ENCODE measurements around the gene DERL3. TPM values are rescaled to one million over a fixed set of nuclear protein-coding genes. Genes with fewer than 3 reads are reported as not detected.

DERL3 gene
- total RNA-seq, 1 donor from 2014 or later, result 0.68 TPM

- DNase-seq, result no peak
Measured at GRCh38 chr22:23831261-23831660, 7.5 kb downstream of the DERL3 start.

GRCh38 chr22:23829845-23830372, 8.9 kb downstream of the DERL3 start:
- no peak for DNase-seq

DNA sequence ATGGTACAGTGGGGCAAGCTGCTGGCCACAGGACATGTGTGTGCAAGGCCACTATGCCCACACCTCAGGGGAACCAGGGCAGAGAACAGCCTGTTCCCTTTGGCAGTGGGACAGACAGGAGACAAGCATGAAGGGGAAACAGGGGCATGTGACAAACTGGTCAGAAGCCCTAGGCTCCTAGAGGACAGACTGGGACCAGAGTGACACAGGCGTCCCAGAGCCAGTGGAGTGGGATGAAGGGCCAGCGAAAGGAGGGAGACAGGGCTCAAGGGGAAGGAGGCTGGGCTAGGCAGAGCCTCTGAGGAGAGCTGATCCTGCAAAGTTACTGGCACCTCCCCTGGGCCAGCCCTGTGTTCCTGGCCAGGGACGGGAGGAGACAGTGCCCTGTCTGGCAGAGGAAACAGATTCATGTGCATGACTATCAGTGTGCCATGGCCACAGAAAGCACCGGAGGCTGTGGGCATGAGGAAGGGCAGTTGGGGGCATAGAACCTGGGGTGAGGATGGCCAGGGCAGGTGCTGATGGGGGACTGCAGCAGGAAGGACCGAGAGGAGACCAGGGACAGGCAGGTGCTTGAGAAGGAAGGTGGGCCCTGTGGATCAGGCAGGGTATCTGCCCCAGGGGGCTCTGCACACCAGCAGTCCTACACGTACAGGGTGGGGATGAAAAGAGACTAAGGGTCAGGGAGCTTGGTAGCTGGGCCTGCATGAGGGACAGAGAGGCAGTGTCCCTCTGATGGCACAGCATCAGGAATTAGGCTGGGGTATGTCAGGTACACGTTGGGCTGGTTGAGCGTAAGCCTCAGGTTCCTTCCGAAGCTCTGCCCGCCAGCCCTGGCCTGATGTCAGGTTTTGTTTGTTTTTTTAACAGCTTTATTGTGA, 9.8 kb downstream of the DERL3 start:
- no peak for DNase-seq

DNA sequence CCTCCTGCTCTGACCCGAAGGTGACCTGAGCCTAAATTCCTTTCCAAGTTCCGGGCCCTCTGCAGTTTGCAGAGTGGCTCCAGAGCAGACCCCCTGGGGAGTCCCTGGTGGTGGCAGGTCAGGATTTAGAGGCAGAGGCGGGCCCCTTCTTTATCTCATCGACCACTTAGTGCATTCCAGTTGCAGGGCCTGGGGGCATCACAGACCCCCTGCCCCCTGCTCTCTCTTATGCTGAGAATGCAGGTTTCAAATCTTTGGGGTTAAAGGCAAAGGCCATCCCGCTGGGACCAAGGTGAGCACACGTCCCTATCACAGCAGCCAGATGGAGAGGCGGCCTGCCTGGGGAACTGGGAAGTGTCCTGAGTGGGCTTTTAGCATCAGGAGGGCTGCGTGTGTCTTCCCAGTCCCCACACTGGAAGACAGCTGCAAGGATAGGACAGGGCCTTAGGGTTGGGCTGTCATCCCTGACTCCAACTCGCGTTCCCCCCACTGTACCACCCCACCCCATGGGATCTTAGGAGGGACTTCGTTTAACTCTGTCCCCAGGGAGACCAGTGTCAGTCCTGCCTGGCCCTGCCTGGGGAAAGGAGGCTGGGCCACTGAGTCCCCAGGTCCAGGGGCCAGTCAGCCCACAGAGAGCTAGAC, 11.3 kb downstream of the DERL3 start:
- no peak for DNase-seq

GRCh38 chr22:23826510-23827350, 12.1 kb downstream of the DERL3 start:
- no peak for DNase-seq

- no peak for DNase-seq
Measured at GRCh38 chr22:23825246-23825905, 13.4 kb downstream of the DERL3 start.

GRCh38 chr22:23824476-23825245, 14.1 kb downstream of the DERL3 start:
- DNase-seq, result no peak

DNA sequence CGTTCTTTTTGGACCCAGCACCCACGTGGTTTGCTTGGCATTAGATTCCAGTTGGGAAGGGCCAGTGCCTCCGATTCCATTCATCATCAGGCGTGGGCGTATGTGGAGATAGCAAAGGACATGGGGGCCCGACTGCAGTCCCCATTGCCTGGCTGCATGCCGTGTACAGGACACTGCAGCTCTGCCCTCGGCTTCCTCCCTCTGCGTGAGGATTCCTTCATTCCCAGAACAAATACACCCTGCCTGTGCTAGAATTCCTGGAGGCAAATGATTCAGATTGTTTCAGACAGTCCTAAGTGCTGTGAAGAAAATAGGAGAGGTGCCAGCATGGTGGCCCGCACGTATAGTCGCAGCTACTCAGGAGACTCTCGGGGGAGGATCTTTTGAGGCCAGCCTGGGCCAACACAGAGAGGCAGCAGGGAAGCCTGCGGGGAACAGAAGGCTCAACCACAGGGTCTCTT, 15.4 kb downstream of the DERL3 start:
- no peak for DNase-seq

DNA sequence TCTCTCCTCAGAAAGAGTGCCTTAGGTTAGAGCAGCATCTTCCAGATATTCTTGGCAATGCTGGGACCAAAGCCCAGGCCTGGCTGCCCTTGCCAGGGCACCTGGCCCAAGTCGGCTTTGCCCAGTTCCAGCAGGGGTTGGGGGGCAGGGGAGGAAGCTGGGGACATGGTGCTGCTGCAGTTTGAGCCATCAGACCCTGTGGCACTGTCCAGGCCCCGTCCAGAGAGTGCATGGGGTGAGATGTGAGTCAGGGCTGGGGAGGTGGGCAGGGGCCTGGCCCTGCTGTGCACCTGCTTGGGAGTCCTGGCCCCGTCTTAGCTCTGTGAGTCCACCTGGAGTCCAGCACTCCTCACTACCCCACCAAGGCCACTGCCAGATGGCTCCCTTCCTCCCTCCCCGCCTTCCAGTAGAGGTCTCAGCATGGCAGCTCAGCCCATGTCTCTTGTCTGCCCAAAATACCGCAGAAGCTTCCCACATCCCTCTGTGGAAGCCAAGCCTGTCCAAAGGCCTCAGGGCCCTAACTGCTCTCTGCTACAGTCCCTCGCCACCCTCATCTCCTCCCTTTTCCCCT, 16.6 kb downstream of the DERL3 start:
- no peak for DNase-seq

DNA sequence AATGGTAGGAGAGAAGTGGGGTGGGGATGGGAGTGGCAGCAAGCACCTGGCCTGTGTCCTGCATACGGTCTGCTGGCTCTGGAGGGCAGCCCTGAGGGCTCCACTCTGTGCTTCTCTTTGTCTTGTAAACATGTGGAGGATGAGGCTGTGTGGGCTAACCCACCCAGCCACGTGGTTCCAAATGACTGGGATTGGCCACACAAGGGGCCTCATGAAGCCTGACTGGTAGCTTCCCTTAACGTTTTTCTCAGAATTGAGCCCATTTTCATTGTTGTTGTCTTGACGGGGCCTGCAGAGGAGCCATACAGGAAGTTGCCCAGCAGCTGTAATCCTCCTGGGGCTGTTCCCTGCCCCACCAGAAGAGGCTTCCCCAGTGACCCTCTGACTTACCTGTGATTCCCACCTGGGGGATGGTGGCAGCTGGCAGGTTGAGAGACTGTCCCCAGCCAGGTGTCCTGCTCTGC, 18.0 kb downstream of the DERL3 start:
- DNase-seq, result no peak

GRCh38 chr22:23818541-23818940, 20.3 kb downstream of the DERL3 start:
- no peak for DNase-seq

GRCh38 chr22:23817146-23817545, 21.7 kb downstream of the DERL3 start:
- DNase-seq, result no peak

DNA sequence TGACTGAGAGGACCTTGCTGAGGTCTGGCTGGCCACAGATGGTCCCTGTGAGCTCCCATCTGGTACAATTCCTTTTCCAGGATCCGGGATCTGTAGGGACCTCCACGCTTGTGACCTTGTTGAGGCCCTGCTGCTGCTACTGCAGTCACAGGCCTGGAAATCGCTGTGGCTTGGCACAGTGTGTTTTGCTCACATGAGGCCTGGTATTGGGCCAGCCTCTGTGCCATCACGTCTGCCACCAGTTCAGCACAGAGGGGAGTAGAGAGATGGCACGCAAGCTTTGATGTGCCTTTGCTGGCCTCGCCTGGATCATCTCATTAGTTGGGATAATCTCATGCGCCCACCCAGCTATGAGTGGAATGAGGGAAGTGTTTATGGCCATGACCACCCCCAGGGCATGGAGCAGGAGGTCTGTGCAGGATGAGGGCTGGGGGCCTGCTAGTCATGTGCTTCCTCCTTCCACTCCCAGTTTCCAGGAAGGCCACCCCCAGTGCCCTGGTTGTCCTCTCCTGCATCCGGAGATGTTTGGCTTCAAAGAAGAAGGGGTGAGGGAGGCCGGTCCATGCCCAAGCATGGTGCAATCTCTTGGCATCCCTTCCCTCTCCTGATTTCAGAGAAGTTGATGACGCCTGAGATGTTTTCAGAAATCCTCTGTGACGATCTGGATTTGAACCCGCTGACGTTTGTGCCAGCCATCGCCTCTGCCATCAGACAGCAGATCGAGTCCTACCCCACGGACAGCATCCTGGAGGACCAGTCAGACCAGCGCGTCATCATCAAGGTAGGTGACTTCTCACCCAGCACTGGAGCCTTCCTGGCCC, 22.4 kb downstream of the DERL3 start:
- DNase-seq, result no peak

DNA sequence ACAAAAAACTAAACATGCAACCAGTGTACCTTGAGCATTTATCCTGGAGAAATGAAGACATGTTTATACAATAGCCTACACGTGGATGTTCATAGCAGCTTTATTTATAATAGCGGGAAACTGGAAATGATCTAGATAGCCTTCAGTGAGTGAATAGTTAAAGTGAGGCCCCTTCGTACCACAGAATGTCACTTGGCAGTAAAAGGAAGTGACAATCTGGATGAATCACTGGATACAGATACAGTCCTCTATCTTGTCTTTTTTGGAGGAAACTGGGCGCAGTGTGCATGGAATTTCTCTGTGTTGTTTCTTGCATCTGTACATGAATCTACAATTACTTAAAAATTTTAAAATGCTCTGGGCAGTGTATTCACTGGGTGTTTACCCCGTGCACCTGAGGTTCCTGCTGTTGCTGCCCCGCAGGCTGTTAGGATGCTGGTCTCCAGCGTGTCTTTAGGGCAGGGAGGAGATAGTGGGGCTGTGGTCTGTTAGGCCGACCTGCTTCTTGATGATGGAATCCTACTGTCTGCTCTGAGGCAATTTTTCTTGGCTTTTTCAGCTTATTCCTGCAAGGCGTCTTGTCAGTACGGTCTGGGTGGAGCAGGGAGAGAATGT, 23.2 kb downstream of the DERL3 start:
- no peak for DNase-seq

GRCh38 chr22:23812378-23812777, 26.4 kb downstream of the DERL3 start:
- DNase-seq, result no peak

GRCh38 chr22:23806837-23807236, 32.0 kb downstream of the DERL3 start:
- no peak for DNase-seq

GRCh38 chr22:23804781-23805291, 34.0 kb downstream of the DERL3 start:
- DNase-seq, result no peak

DNA sequence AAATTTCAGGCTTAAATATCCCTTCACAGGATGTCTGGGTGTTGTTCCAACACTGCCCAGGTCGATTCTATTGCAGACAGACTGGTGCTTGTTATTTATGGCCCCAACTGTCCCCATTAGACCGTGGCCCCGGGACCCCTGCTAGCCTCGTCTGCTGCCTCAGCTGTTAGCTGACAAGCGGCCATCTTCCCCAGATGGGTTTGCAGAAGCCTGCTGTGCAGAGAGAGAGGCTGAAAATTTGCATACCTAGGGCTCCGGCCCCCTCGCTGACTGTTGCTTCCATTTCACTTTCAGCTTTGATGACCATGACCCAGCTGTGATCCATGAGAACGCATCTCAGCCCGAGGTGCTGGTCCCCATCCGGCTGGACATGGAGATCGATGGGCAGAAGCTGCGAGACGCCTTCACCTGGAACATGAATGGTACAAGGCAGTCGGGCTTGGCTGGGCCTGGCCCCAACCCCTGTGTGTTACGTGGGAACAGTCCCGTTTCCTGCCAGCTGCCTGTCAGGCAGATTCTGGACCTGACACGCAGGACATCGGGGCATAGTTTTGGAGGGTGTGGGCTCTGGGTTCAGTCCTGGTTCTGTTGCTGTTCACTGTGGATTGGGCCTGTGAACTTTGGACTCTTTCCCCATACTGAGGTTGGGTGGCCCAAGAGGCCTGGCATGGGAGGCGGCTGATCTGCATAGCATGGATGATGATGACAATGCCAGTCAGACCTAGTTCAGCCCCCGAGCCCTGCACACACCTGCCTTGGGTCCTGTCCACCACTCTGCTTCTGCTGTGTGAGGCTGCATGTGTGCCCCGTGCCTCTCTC, 35.6 kb downstream of the DERL3 start:
- DNase-seq, result no peak

All from dermis blood vessel endothelial cell (primary cell).